ENCODE results near the gene CDHR2. TPM values are rescaled to one million over a fixed set of nuclear protein-coding genes. Genes with fewer than 3 reads are reported as not detected.

CDHR2 gene
- total and polyA plus RNA-seq, 2 of the 13 experiments (the other 11 are each of a cell fraction or from before 2014, with no cell fraction given) = 17.9 to 20.9 TPM

DNA sequence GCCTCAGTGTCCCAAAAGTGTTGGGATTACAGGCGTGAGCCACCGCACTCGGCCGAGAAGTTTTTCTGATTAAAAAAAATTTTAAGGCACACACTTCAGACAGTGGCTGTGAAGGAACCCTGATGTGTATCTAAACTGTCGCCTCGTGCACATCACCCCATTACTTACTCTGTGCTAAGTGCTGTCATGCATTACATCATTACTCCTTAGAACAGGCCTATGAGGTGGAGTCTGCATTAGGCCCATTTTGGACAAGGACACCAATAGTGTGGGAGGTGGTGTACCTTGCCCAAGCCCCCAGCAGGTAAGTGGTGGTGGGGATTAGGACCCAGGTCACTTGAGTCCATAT lies 3.8 kb upstream of the CDHR2 start:
- WGBS (ENCODE audit: low lambda C conversion rate) = 79% methylated on average over 6 of the region's 6 CpGs
- no peak for ATAC-seq
- H3K79me2 ChIP-seq (ENCODE audit: insufficient read depth, low read length) = peaks cover 5% of the 10 kb centered on the region
- POLR2A ChIA-PET = interaction anchor here (0.9 to 9.7 kb wide), 2 partner anchors 8 to 98 kb away, joined by 3 to 212 read pairs; partner anchors contain the start of gene RNF44
- peak overlapping the region in 1 of 3 experiments; percentile 43; a peak in 2 of 6 replicates for H3K4me3 ChIP-seq (replicated peaks in 1 of 3; ENCODE audit: insufficient read depth in 1 of 3, low read depth in 2 of 3, low read length in 3 of 3)
- DNase-seq (ENCODE audit: low spot score) = no peak
- intact Hi-C loops (cut with micrococcal nuclease; ENCODE audit: unreplicated experiment) = no loop called here
- in situ Hi-C loops (cut with HindIII; ENCODE audit: extremely low pct_ligation_motif_present, low pct_unique_long_range_greater_than_20kb) = loop anchor here (25.0 kb wide), 1 partner anchor 817 kb away; the partner anchor contains the start of genes LMAN2 and RGS14
- no peaks in the 10 kb centered on the region for H3K27me3 ChIP-seq (ENCODE audit: control insufficient read depth in 1 of 2, insufficient read depth in 2 of 2, low read length in 2 of 2)
- H2AFZ ChIP-seq (ENCODE audit: low read length) = no peak overlapping the region
- no peaks in the 10 kb centered on the region for H4K20me1 ChIP-seq (ENCODE audit: insufficient read depth, low read length)
- H3K4me2 ChIP-seq (ENCODE audit: low read depth, low read length) = peak overlapping the region; percentile 93
- H3K4me1 ChIP-seq (ENCODE audit: insufficient read depth, low read length) = peaks cover 74% of the 10 kb centered on the region
- no peaks in the 10 kb centered on the region for H3K36me3 ChIP-seq (replicated peaks in 1 of 2; ENCODE audit: control insufficient read depth in 1 of 2, insufficient read depth in 2 of 2, low read length in 2 of 2)
- H3K9me3 ChIP-seq (ENCODE audit: low read length) = no peaks in the 10 kb centered on the region
- BruUV-seq (replicated peaks) = no TSS peak
- H3K9ac ChIP-seq (ENCODE audit: insufficient read depth, low read depth, low read length) = no peak overlapping the region
- FAIRE-seq = no peak
- CTCF ChIA-PET (ENCODE audit: low intra/inter-chr PET ratio, low total read pairs) = no interaction called here
- H3K27ac ChIP-seq (ENCODE audit: extremely low read length, insufficient read depth, low read length) = no peak overlapping the region
- TF ChIP-seq ZNF451 (CRISPR knock-in tag; IDR thresholded peaks at IDR 0.05) (no peak), ZNF691 (CRISPR knock-in tag; IDR thresholded peaks at IDR 0.05; ENCODE audit: borderline replicate concordance, low read depth) (0 out of 2 replicates have a peak, but pooled peaks have one; percentile 12), ZKSCAN5 (CRISPR knock-in tag; IDR thresholded peaks at IDR 0.05) (no peak), PAXIP1 (CRISPR knock-in tag; conservative IDR thresholded peaks at IDR 0.05) (no peak), MED1 (CRISPR knock-in tag; IDR thresholded peaks at IDR 0.05) (no peak), YEATS4 (CRISPR knock-in tag; IDR thresholded peaks at IDR 0.05; ENCODE audit: borderline replicate concordance) (no peak), ATF7 (IDR thresholded peaks at IDR 0.05) (0 out of 2 replicates have a peak, but pooled peaks have one; percentile 25), ATF7 (CRISPR knock-in tag; IDR thresholded peaks at IDR 0.05) (no peak), REL (CRISPR knock-in tag; conservative IDR thresholded peaks at IDR 0.05) (no peak), ZNF564 (CRISPR knock-in tag; IDR thresholded peaks at IDR 0.05) (no peak), ZNF883 (CRISPR knock-in tag; IDR thresholded peaks at IDR 0.05; ENCODE audit: not compliant biosample characterization) (no peak), EED (CRISPR knock-in tag; IDR thresholded peaks at IDR 0.05) (no peak), CENPX (CRISPR knock-in tag; IDR thresholded peaks at IDR 0.05) (no peak), RELA (CRISPR knock-in tag; IDR thresholded peaks at IDR 0.05) (no peak), MYPOP (CRISPR knock-in tag; IDR thresholded peaks at IDR 0.05) (peak; percentile 60; the same call in 1 of the 2 replicates), NBN (conservative IDR thresholded peaks at IDR 0.05) (no peak), ATM (IDR thresholded peaks at IDR 0.05; ENCODE audit: borderline replicate concordance) (no peak), NONO (IDR thresholded peaks at IDR 0.05) (no peak), NONO (CRISPR knock-in tag; conservative IDR thresholded peaks at IDR 0.05) (no peak)
- TF ChIP-seq, protein P1, sequence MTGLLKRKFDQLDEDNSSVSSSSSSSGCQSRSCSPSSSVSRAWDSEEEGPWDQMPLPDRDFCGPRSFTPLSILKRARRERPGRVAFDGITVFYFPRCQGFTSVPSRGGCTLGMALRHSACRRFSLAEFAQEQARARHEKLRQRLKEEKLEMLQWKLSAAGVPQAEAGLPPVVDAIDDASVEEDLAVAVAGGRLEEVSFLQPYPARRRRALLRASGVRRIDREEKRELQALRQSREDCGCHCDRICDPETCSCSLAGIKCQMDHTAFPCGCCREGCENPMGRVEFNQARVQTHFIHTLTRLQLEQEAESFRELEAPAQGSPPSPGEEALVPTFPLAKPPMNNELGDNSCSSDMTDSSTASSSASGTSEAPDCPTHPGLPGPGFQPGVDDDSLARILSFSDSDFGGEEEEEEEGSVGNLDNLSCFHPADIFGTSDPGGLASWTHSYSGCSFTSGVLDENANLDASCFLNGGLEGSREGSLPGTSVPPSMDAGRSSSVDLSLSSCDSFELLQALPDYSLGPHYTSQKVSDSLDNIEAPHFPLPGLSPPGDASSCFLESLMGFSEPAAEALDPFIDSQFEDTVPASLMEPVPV (CRISPR knock-in tag; IDR thresholded peaks at IDR 0.05) = no peak

Data from HepG2 (cell line).